ENCODE measurements around the gene INTS1. TPM values are rescaled to one million over a fixed set of nuclear protein-coding genes. Genes with fewer than 3 reads are reported as not detected.

Gene INTS1
- total and polyA plus RNA-seq, 2 of the 4 experiments (the other 2 are of a cell fraction) = 9.3 to 40.1 TPM

GRCh38 chr7:1545417-1546246, 41.4 kb upstream of the INTS1 start:
- no peaks in the 10 kb centered on the region for H3K9me3 ChIP-seq (ENCODE audit: control insufficient read depth, insufficient read depth, low read length)
- peaks cover 33% of the 10 kb centered on the region for H3K36me3 ChIP-seq (ENCODE audit: control insufficient read depth, insufficient read depth, low read length)
- ATAC-seq (ENCODE audit: low read depth) (peak; percentile 14; the same call in 1 of the 2 replicates), DNase-seq (no peak)
- ChIA-PET CTCF (no interaction called here), POLR2A (ENCODE audit: unreplicated experiment) (no interaction called here)
- no peak overlapping the region for H3K18ac ChIP-seq (ENCODE audit: low read depth, low read length)
- intact Hi-C loops (cut with micrococcal nuclease) (no loop called here), dilution Hi-C loops (cut with HindIII; ENCODE audit: low sequenced_read_pairs, unreplicated experiment) (no loop called here), in situ Hi-C loops (cut with MboI; ENCODE audit: low sequenced_read_pairs) (no loop called here)
- no peak overlapping the region for H4K91ac ChIP-seq (ENCODE audit: insufficient read depth, low read depth, low read length)
- no peak overlapping the region for H3K56ac ChIP-seq (ENCODE audit: extremely low read depth, insufficient read depth, low read length)
- no peak overlapping the region for H4K8ac ChIP-seq (ENCODE audit: low read depth in 2 of 2, low read length in 2 of 2)
- H3K9ac ChIP-seq (ENCODE audit: low read depth, low read length) = no peak overlapping the region
- no peak overlapping the region for H3K4me3 ChIP-seq (ENCODE audit: insufficient read depth, low read depth, low read length)
- no peak overlapping the region for H4K5ac ChIP-seq (ENCODE audit: low read depth, low read length)
- H3K23ac ChIP-seq (ENCODE audit: low read depth, low read length) = no peak overlapping the region
- H3K27me3 ChIP-seq (ENCODE audit: control insufficient read depth, insufficient read depth, low read length) = no peaks in the 10 kb centered on the region
- no TSS peak for BruUV-seq (replicated peaks)
- H3K4me2 ChIP-seq (ENCODE audit: low read depth, low read length) = no peak overlapping the region
- WGBS, 2 experiments (ENCODE audit: extremely low coverage in 2 of 2, insufficient read length in 1 of 2) = 92% methylated on average over 18 of the region's 40 CpGs; no CpG with 5 or more reads in 1 of the 2 experiments
- no peak overlapping the region for H2AK5ac ChIP-seq (ENCODE audit: low read depth, low read length)
- H3K27ac ChIP-seq (ENCODE audit: insufficient read depth, low read length) = no peak overlapping the region
- H3K4ac ChIP-seq (ENCODE audit: low read depth, low read length) = no peak overlapping the region
- no peak overlapping the region for H3K14ac ChIP-seq (replicated peaks; ENCODE audit: low read depth, low read length)
- TF ChIP-seq POLR2A (IDR thresholded peaks at IDR 0.05; ENCODE audit: low read depth, low read length) = peak; percentile 73
- no peak for TF ChIP-seq FOS (IDR thresholded peaks at IDR 0.05; ENCODE audit: low read depth, low read length)
- no peak overlapping the region for H2BK5ac ChIP-seq (ENCODE audit: low read depth, low read length, poor library complexity, severe bottlenecking)
- H3K79me1 ChIP-seq (ENCODE audit: low read depth in 1 of 2, low read length in 2 of 2) = peaks cover 0 to 22% of the 10 kb centered on the region in 2 experiments; a peak in 3 of 4 replicates
- H2AK9ac ChIP-seq (replicated peaks; ENCODE audit: low read depth, low read length, poor library complexity) = peak overlapping the region; percentile 16
- H4K20me1 ChIP-seq (ENCODE audit: insufficient read depth, low read length) = peaks cover 12% of the 10 kb centered on the region
- H3K4me1 ChIP-seq (ENCODE audit: control insufficient read depth, insufficient read depth, low read length) = no peaks in the 10 kb centered on the region
- H2BK120ac ChIP-seq (ENCODE audit: low read depth, low read length) = no peak overlapping the region
- no peak overlapping the region for H2AFZ ChIP-seq (replicated peaks; ENCODE audit: low read length, poor library complexity)
- H2BK15ac ChIP-seq (ENCODE audit: low read depth, low read length) = no peak overlapping the region
- H2BK20ac ChIP-seq (ENCODE audit: low read depth, low read length) = no peak overlapping the region
- H3K9me1 ChIP-seq (ENCODE audit: insufficient read depth, low read length) = no peaks in the 10 kb centered on the region; the same call in 1 of the 2 replicates

All from IMR-90 (cell line).